ENCODE results near the gene POLD3. TPM values are rescaled to one million over a fixed set of nuclear protein-coding genes. Genes with fewer than 3 reads are reported as not detected.

The POLD3 gene
- total RNA-seq, result 10 to 100 TPM in 3 of 4 donors, 1 to 10 TPM in 1; 7.4 to 29.4 (median 20.6) TPM

GRCh38 chr11:74592441-74593362, at the start of gene POLD3:
TSS of gene POLD3 (plus strand) at chr11:74592582. CDS start at chr11:74592659, 77 bp downstream.
- no peaks in the 10 kb centered on the region for H3K27me3 ChIP-seq
- peaks cover 0 to 6% (median 0%) of the 10 kb centered on the region in 4 donors for H3K36me3 ChIP-seq
- 0 to 1% methylated on average over 5 to 61 of the region's 63 CpGs for WGBS, 2 donors (ENCODE audit: low coverage in 1 of 2)
- in situ Hi-C loops (cut with MboI; ENCODE audit: low pct_ligation_motif_present in 1 of 4, low pct_unique_long_range_greater_than_20kb in 1 of 4, low sequenced_read_pairs in 3 of 4), result no loop called here
- peak; percentile 96 for DNase-seq
- no peaks in the 10 kb centered on the region for H3K9me3 ChIP-seq
- H3K4me3 ChIP-seq, result peak within 1 kb of the TSS; percentile 35 to 100 (median 92)
- TF ChIP-seq CTCF (IDR thresholded peaks at IDR 0.05) (no peak), EP300 (IDR thresholded peaks at IDR 0.05; ENCODE audit: low read depth) (no peak), POLR2AphosphoS5 (IDR thresholded peaks at IDR 0.05) (peak; percentile 63 to 78 (median 72)), POLR2A (IDR thresholded peaks at IDR 0.05) (peak; percentile 52)
- intact Hi-C loops (cut with DNase I; ENCODE audit: low total_unique reads), result no loop called here
- H3K27ac ChIP-seq, result peak within 1 kb of the TSS; percentile 80 to 93 (median 86)
- peaks cover 6 to 23% (median 18%) of the 10 kb centered on the region in 4 donors for H3K4me1 ChIP-seq

- Histone ChIP-seq H3K9me3 (no peaks in the 10 kb centered on the region), H3K4me3 (no peak overlapping the region), H3K27me3 (no peaks in the 10 kb centered on the region), H3K4me1 (peaks cover 0 to 12% (median 5%) of the 10 kb centered on the region in 4 donors), H3K27ac (no peak overlapping the region), H3K36me3 (no peaks in the 10 kb centered on the region)
- TF ChIP-seq EP300 (IDR thresholded peaks at IDR 0.05; ENCODE audit: low read depth) (no peak), CTCF (IDR thresholded peaks at IDR 0.05) (no peak), POLR2A (IDR thresholded peaks at IDR 0.05) (no peak), POLR2AphosphoS5 (IDR thresholded peaks at IDR 0.05) (no peak)
- 91 to 100% methylated on average over 1 to 2 of the region's 2 CpGs for WGBS, 2 donors (ENCODE audit: low coverage in 1 of 2)
- intact Hi-C loops (cut with DNase I; ENCODE audit: low total_unique reads) (no loop called here), in situ Hi-C loops (cut with MboI; ENCODE audit: low pct_ligation_motif_present in 1 of 4, low pct_unique_long_range_greater_than_20kb in 1 of 4, low sequenced_read_pairs in 3 of 4) (no loop called here)
- DNase-seq, result no peak
These were observed 48.4 kb upstream of the POLD3 start for GRCh38 chr11:74543991-74544390.

- Histone ChIP-seq H3K27me3 (no peaks in the 10 kb centered on the region), H3K36me3 (no peaks in the 10 kb centered on the region), H3K9me3 (no peaks in the 10 kb centered on the region), H3K4me3 (no peak overlapping the region), H3K4me1 (peaks cover 0 to 12% (median 5%) of the 10 kb centered on the region in 4 donors), H3K27ac (peak overlapping the region in 3 of 4 donors; percentile 29 to 45 (median 45))
- peak; percentile 12 to 54 (median 52) for TF ChIP-seq POLR2AphosphoS5 (IDR thresholded peaks at IDR 0.05)
- TF ChIP-seq EP300 (IDR thresholded peaks at IDR 0.05; ENCODE audit: low read depth), result no peak
- peak; percentile 80 for DNase-seq
- intact Hi-C loops (cut with DNase I; ENCODE audit: low total_unique reads) (no loop called here), in situ Hi-C loops (cut with MboI; ENCODE audit: low pct_ligation_motif_present in 1 of 4, low pct_unique_long_range_greater_than_20kb in 1 of 4, low sequenced_read_pairs in 3 of 4) (no loop called here)
- WGBS, 2 donors (ENCODE audit: low coverage in 1 of 2), result 42% methylated on average over 5 of the region's 5 CpGs; no CpG with 5 or more reads in 1 of the 2 donors
These were observed 45.6 kb upstream of the POLD3 start for GRCh38 chr11:74546752-74547151.

- TF ChIP-seq POLR2A (IDR thresholded peaks at IDR 0.05) (no peak), POLR2AphosphoS5 (IDR thresholded peaks at IDR 0.05) (no peak), CTCF (IDR thresholded peaks at IDR 0.05) (no peak), EP300 (IDR thresholded peaks at IDR 0.05; ENCODE audit: low read depth) (no peak)
- intact Hi-C loops (cut with DNase I; ENCODE audit: low total_unique reads), result no loop called here
- 14 to 39% methylated on average over 1 to 4 of the region's 4 CpGs for WGBS, 2 donors (ENCODE audit: low coverage in 1 of 2)
These were observed 41.2 kb upstream of the POLD3 start for GRCh38 chr11:74550991-74551753.

More at GRCh38 chr11:74550991-74551753, 41.2 kb upstream of the POLD3 start:
- in situ Hi-C loops (cut with MboI; ENCODE audit: low pct_ligation_motif_present in 1 of 4, low pct_unique_long_range_greater_than_20kb in 1 of 4, low sequenced_read_pairs in 3 of 4), result loop anchor here in 1 of 4 donors (25.0 kb wide), 2 partner anchors 289 to 589 kb away; partner anchors contain the start of gene DNAJB13
- H3K4me3 ChIP-seq, result no peak overlapping the region
- H3K9me3 ChIP-seq, result no peaks in the 10 kb centered on the region
- H3K27me3 ChIP-seq, result no peaks in the 10 kb centered on the region
- H3K36me3 ChIP-seq, result no peaks in the 10 kb centered on the region
- DNase-seq, result no peak
- H3K27ac ChIP-seq, result no peak overlapping the region
- H3K4me1 ChIP-seq, result peaks cover 0 to 11% (median 5%) of the 10 kb centered on the region in 4 donors

Data from transverse colon (tissue), 4 donors.